Measurements from ENCODE around the gene MATR3. TPM values are rescaled to one million over a fixed set of nuclear protein-coding genes. Genes with fewer than 3 reads are reported as not detected.

MATR3 gene
- total and polyA plus RNA-seq, 2 of the 4 experiments (the other 2 are of a cell fraction) = 81.4 to 367 TPM

- WGBS, 2 experiments (ENCODE audit: extremely low coverage in 2 of 2, insufficient read length in 1 of 2) = no CpG with 5 or more reads among the region's 1 CpG
- Histone ChIP-seq H3K79me1 (ENCODE audit: low read depth in 1 of 2, low read length in 2 of 2) (peaks cover 0 to 22% of the 10 kb centered on the region in 2 experiments; a peak in 1 of 4 replicates), H4K5ac (ENCODE audit: low read depth, low read length) (no peak overlapping the region), H2AK9ac (replicated peaks; ENCODE audit: low read depth, low read length, poor library complexity) (no peak overlapping the region), H2AK5ac (ENCODE audit: low read depth, low read length) (no peak overlapping the region), H4K20me1 (ENCODE audit: insufficient read depth, low read length) (peaks cover 96% of the 10 kb centered on the region), H3K4me1 (ENCODE audit: control insufficient read depth, insufficient read depth, low read length) (peaks cover 11% of the 10 kb centered on the region), H3K4me3 (ENCODE audit: insufficient read depth, low read depth, low read length) (no peak overlapping the region), H2BK15ac (ENCODE audit: low read depth, low read length) (no peak overlapping the region), H3K56ac (ENCODE audit: extremely low read depth, insufficient read depth, low read length) (no peak overlapping the region), H3K4ac (ENCODE audit: low read depth, low read length) (no peak overlapping the region), H3K36me3 (ENCODE audit: control insufficient read depth, insufficient read depth, low read length) (no peaks in the 10 kb centered on the region), H3K27ac (ENCODE audit: insufficient read depth, low read length) (no peak overlapping the region), H2BK5ac (ENCODE audit: low read depth, low read length, poor library complexity, severe bottlenecking) (no peak overlapping the region), H2BK20ac (ENCODE audit: low read depth, low read length) (no peak overlapping the region), H3K9me1 (ENCODE audit: insufficient read depth, low read length) (peaks cover 8% of the 10 kb centered on the region; the same call in 1 of the 2 replicates), H4K91ac (ENCODE audit: insufficient read depth, low read depth, low read length) (no peak overlapping the region), H2AFZ (replicated peaks; ENCODE audit: low read length, poor library complexity) (no peak overlapping the region), H3K4me2 (ENCODE audit: low read depth, low read length) (no peak overlapping the region), H3K9me3 (ENCODE audit: control insufficient read depth, insufficient read depth, low read length) (no peaks in the 10 kb centered on the region), H3K18ac (ENCODE audit: low read depth, low read length) (no peak overlapping the region), H3K27me3 (ENCODE audit: control insufficient read depth, insufficient read depth, low read length) (no peaks in the 10 kb centered on the region), H4K8ac (ENCODE audit: low read depth in 2 of 2, low read length in 2 of 2) (no peak overlapping the region), H3K23ac (ENCODE audit: low read depth, low read length) (peak overlapping the region; percentile 6; the same call in 1 of the 2 replicates), H3K14ac (replicated peaks; ENCODE audit: low read depth, low read length) (no peak overlapping the region), H2BK120ac (ENCODE audit: low read depth, low read length) (no peak overlapping the region), H3K9ac (ENCODE audit: low read depth, low read length) (no peak overlapping the region)
- BruUV-seq (replicated peaks) = no TSS peak
- intact Hi-C loops (cut with micrococcal nuclease) = no loop called here
- dilution Hi-C loops (cut with HindIII; ENCODE audit: low sequenced_read_pairs, unreplicated experiment) = no loop called here
- ChIA-PET CTCF (interaction anchor here (0.6 kb wide), 1 partner anchor 20 kb away, joined by 3 read pairs; no protein-coding TSS in a partner anchor), POLR2A (ENCODE audit: unreplicated experiment) (no interaction called here)
- DNase-seq (no peak), ATAC-seq (ENCODE audit: low read depth) (no peak)
- no peak for TF ChIP-seq MAFK (IDR thresholded peaks at IDR 0.05; ENCODE audit: low read depth, low read length)
- no peak for TF ChIP-seq MAZ (IDR thresholded peaks at IDR 0.05; ENCODE audit: borderline replicate concordance, low read depth, low read length)
- TF ChIP-seq RCOR1 (IDR thresholded peaks at IDR 0.05; ENCODE audit: insufficient replicate concordance, low read length) = no peak
- TF ChIP-seq ELK1 (IDR thresholded peaks at IDR 0.05; ENCODE audit: borderline replicate concordance, low read depth, low read length) = no peak
- TF ChIP-seq MXI1 (IDR thresholded peaks at IDR 0.05; ENCODE audit: borderline replicate concordance, low read depth, low read length) = no peak
- no peak for TF ChIP-seq POLR2A (IDR thresholded peaks at IDR 0.05; ENCODE audit: low read depth, low read length)
- TF ChIP-seq FOS (IDR thresholded peaks at IDR 0.05; ENCODE audit: low read depth, low read length) = no peak
- TF ChIP-seq BHLHE40 (IDR thresholded peaks at IDR 0.05; ENCODE audit: low read depth, low read length) = no peak
- no peak for TF ChIP-seq CTCF (conservative IDR thresholded peaks at IDR 0.05; ENCODE audit: low read depth, low read length)
- TF ChIP-seq USF2 (IDR thresholded peaks at IDR 0.05; ENCODE audit: low read depth, low read length) = no peak
- no peak for TF ChIP-seq CEBPB (IDR thresholded peaks at IDR 0.05; ENCODE audit: low read depth, low read length)
- TF ChIP-seq NFE2L2 (IDR thresholded peaks at IDR 0.05; ENCODE audit: low read depth, low read length) = no peak
- TF ChIP-seq CHD1 (IDR thresholded peaks at IDR 0.05; ENCODE audit: low read depth, low read length) = no peak
- no peak for TF ChIP-seq RAD21 (IDR thresholded peaks at IDR 0.05; ENCODE audit: low read length)
- no peak for TF ChIP-seq SMC3 (IDR thresholded peaks at IDR 0.05; ENCODE audit: low read depth, low read length)
- TF ChIP-seq RFX5 (IDR thresholded peaks at IDR 0.05; ENCODE audit: low read depth, low read length) = no peak
- in situ Hi-C loops (cut with MboI; ENCODE audit: low sequenced_read_pairs) = no loop called here
These were observed 12.7 kb downstream of the MATR3 start for GRCh38 chr5:139306197-139306596.

All from IMR-90 (cell line).